ENCODE measurements around the gene GPD1.

GPD1 gene

GRCh38 chr12:50101663-50102062 is 2.1 kb upstream of the GPD1 start:
- peak; percentile 56 for DNase-seq (ENCODE audit: low spot score)

GRCh38 chr12:50102131-50102531 is 1.7 kb upstream of the GPD1 start:
- no peak for DNase-seq (ENCODE audit: low spot score)

GRCh38 chr12:50102646-50103309 is 1.0 kb upstream of the GPD1 start:
- DNase-seq (ENCODE audit: low spot score), result no peak

GRCh38 chr12:50103351-50103750 is 457 bp upstream of the GPD1 start:
- DNase-seq (ENCODE audit: low spot score), result no peak

- no peak for DNase-seq (ENCODE audit: low spot score)
Observed at GRCh38 chr12:50104417-50105366, 884 bp downstream of the GPD1 start.

GRCh38 chr12:50105913-50106450 is 2.2 kb downstream of the GPD1 start:
- no peak for DNase-seq (ENCODE audit: low spot score)

- no peak for DNase-seq (ENCODE audit: low spot score)
Observed at GRCh38 chr12:50106907-50107306, 3.1 kb downstream of the GPD1 start.

- no peak for DNase-seq (ENCODE audit: low spot score)
Observed at GRCh38 chr12:50107416-50108268, 3.8 kb downstream of the GPD1 start.

- DNase-seq (ENCODE audit: low spot score), result no peak
Observed at GRCh38 chr12:50109319-50109718, 5.5 kb downstream of the GPD1 start.

GRCh38 chr12:50110127-50110761 is 6.4 kb downstream of the GPD1 start:
- no peak for DNase-seq (ENCODE audit: low spot score)

GRCh38 chr12:50110762-50111351 is 7.0 kb downstream of the GPD1 start:
- DNase-seq (ENCODE audit: low spot score), result peak; percentile 34

- DNase-seq (ENCODE audit: low spot score), result no peak
Observed at GRCh38 chr12:50111395-50111692, 7.5 kb downstream of the GPD1 start.

- peak; percentile 97 for DNase-seq (ENCODE audit: low spot score)
Observed at GRCh38 chr12:50111693-50112455, 8.1 kb downstream of the GPD1 start, which contains the start of gene COX14. TSS of gene COX14 (plus strand) at chr12:50112236. CDS start at chr12:50120044, 7,808 bp downstream.

- peak; percentile 54 for DNase-seq (ENCODE audit: low spot score)
Observed at GRCh38 chr12:50112456-50113218, 8.8 kb downstream of the GPD1 start.

- no peak for DNase-seq (ENCODE audit: low spot score)
Observed at GRCh38 chr12:50117057-50117622, 13.3 kb downstream of the GPD1 start.

- DNase-seq (ENCODE audit: low spot score), result no peak
Observed at GRCh38 chr12:50119387-50119786, 15.6 kb downstream of the GPD1 start.

- DNase-seq (ENCODE audit: low spot score), result no peak
Observed at GRCh38 chr12:50120521-50120920, 16.7 kb downstream of the GPD1 start.

- no peak for DNase-seq (ENCODE audit: low spot score)
Observed at GRCh38 chr12:50120953-50121352, 17.1 kb downstream of the GPD1 start.

- DNase-seq (ENCODE audit: low spot score), result no peak
Observed at GRCh38 chr12:50121641-50122040, 17.8 kb downstream of the GPD1 start.
